Vagina (tissue), 2 donors: ENCODE data around the gene ELAVL2. TPM values are rescaled to one million over a fixed set of nuclear protein-coding genes. Genes with fewer than 3 reads are reported as not detected.

Experiments
- DNase-seq, 2 donors: peaks; one replicate each; pipeline ENCODE4 v3.0.0-alpha.2; 2017; ENCODE audit errors: extremely low spot score in 2 of 2
- H3K27ac ChIP-seq: fragments of 200-600 bp; sonication (generic); one replicate; pipeline ENCODE4 v1.5.1; 2019
- H3K27me3 ChIP-seq: fragments of 200-600 bp; sonication (generic); one replicate; pipeline ENCODE4 v1.5.1; 2019
- H3K36me3 ChIP-seq, 2 donors: fragments of 200-600 bp; sonication (generic); one replicate each; pipeline ENCODE4 v1.5.1; 2017 to 2019
- H3K4me1 ChIP-seq: fragments of 200-600 bp; sonication (generic); one replicate; pipeline ENCODE4 v1.5.1; 2019
- H3K4me3 ChIP-seq, 2 donors: fragments of 200-600 bp; sonication (generic); 1 replicate in 1 of 2; 2 replicates in 1 of 2; pipeline ENCODE4 v1.5.1; 2016 to 2019
- H3K9me3 ChIP-seq: fragments of 200-600 bp; sonication (generic); one replicate; pipeline ENCODE4 v1.5.1; 2019
- POLR2A ChIP-seq, 2 donors: fragments of 450-650 bp; IDR thresholded peaks; one replicate each; pipeline ENCODE4 v1.6.1; 2017; ENCODE audit warnings: antibody characterized with exemption in 2 of 2, mild to moderate bottlenecking in 2 of 2, moderate library complexity in 2 of 2
- POLR2AphosphoS5 ChIP-seq, 2 donors: sonication (generic); formaldehyde crosslinking; IDR thresholded peaks; one replicate each; pipeline ENCODE4 v1.9.0; 2017; ENCODE audit warnings: antibody characterized with exemption in 2 of 2, mild to moderate bottlenecking in 2 of 2, low read depth in 1 of 2; ENCODE audit not compliant: insufficient read depth in 1 of 2
- intact Hi-C: fragments of 100-400 bp; cut with DNase I; formaldehyde crosslinking; loops from one replicate; pipeline ENCODE4 v1.15.1; 2023
- total RNA-seq: library from RNA; depleted of rRNA; stranded (reverse); fragments of >200 nt; gene quantifications from one replicate; pipeline ENCODE4 v1.2.3, GENCODE V29; 2016
- TF ChIP-seq, protein P1 (sequence below), 3 experiments: fragments of 450-650 bp in 2 of 3; fragments of 200-600 bp in 1 of 3; sonication (generic) in 1 of 3; IDR thresholded peaks; one replicate each; pipeline ENCODE4 v1.5.1; 2017 to 2019; ENCODE audit warnings: antibody characterized with exemption in 3 of 3, mild to moderate bottlenecking in 2 of 3, moderate library complexity in 2 of 3

Gene ELAVL2
- total RNA-seq, 1 donor from 2014 or later = 2.2 TPM

DNA sequence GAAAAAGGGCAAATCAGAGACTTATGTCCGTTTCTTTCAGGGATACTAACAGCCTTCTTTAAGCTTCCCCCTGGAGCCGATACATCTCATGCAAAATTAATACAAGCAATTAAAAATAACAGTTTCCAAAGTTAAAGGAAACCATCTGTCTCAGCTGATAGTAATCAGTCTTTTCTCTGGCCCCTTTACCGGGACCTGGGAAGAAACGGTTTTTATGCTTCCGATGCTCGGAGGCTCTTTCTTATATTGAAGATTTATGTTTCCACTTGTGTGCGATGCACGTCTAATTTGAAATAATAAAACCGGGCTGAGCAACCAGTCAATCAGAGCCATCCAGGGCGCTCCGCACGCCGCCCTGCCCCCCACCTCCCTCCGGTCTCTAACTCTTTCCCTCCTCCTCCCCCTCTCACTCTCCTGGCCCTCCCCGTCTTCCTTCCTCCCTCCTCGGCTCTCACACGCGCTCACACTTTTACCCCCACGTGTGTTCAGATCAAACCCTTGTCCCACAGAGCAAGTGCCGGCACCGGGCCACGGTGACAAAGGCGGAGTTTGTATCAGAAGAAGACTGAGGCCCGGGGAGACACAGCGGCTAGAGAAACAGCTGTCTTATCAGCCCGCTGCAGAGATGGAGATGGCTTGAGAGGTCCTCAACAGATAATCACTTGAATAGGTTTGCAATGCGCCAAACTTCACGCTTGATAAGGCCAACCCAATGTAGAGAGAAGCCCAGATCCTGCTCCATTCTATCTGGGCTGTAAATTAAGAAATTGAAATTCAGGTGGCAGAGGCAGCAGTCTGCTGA lies 5.1 kb upstream of the ELAVL2 start:
- Histone ChIP-seq H3K27ac (no peak overlapping the region), H3K27me3 (no peaks in the 10 kb centered on the region), H3K36me3 (no peaks in the 10 kb centered on the region), H3K4me3 (no peak overlapping the region), H3K4me1 (no peaks in the 10 kb centered on the region), H3K9me3 (no peaks in the 10 kb centered on the region)
- TF ChIP-seq, protein P1, sequence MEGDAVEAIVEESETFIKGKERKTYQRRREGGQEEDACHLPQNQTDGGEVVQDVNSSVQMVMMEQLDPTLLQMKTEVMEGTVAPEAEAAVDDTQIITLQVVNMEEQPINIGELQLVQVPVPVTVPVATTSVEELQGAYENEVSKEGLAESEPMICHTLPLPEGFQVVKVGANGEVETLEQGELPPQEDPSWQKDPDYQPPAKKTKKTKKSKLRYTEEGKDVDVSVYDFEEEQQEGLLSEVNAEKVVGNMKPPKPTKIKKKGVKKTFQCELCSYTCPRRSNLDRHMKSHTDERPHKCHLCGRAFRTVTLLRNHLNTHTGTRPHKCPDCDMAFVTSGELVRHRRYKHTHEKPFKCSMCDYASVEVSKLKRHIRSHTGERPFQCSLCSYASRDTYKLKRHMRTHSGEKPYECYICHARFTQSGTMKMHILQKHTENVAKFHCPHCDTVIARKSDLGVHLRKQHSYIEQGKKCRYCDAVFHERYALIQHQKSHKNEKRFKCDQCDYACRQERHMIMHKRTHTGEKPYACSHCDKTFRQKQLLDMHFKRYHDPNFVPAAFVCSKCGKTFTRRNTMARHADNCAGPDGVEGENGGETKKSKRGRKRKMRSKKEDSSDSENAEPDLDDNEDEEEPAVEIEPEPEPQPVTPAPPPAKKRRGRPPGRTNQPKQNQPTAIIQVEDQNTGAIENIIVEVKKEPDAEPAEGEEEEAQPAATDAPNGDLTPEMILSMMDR (IDR thresholded peaks at IDR 0.05) = no peak
- TF ChIP-seq POLR2AphosphoS5 (IDR thresholded peaks at IDR 0.05; ENCODE audit: insufficient read depth in 1 of 2, low read depth in 1 of 2) (no peak), POLR2A (IDR thresholded peaks at IDR 0.05) (no peak)
- intact Hi-C loops = no loop called here
- DNase-seq = no peak

DNA sequence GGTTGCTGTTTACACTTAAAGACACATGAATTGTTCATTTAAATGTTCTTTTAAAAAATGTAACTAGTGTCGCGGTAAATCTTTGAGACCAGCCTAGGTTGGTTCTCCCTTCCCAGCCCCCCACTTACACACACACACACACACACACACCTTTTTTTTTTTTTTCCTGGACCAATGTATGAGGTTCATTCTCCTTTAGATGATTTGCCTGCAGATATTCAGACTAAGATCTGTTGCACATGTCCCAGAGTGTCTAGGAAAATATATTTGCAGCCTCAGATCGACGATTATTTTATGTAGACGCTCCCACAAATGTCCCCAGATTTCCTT lies 4.4 kb upstream of the ELAVL2 start:
- H3K36me3 ChIP-seq = no peaks in the 10 kb centered on the region
- intact Hi-C loops = no loop called here
- no peak overlapping the region for H3K4me3 ChIP-seq
- TF ChIP-seq POLR2AphosphoS5 (IDR thresholded peaks at IDR 0.05; ENCODE audit: insufficient read depth in 1 of 2, low read depth in 1 of 2) (no peak), POLR2A (IDR thresholded peaks at IDR 0.05) (no peak)
- TF ChIP-seq, protein P1 (IDR thresholded peaks at IDR 0.05) = no peak
- no peak overlapping the region for H3K27ac ChIP-seq
- H3K27me3 ChIP-seq = no peaks in the 10 kb centered on the region
- H3K9me3 ChIP-seq = no peaks in the 10 kb centered on the region
- DNase-seq = no peak
- H3K4me1 ChIP-seq = no peaks in the 10 kb centered on the region

DNA sequence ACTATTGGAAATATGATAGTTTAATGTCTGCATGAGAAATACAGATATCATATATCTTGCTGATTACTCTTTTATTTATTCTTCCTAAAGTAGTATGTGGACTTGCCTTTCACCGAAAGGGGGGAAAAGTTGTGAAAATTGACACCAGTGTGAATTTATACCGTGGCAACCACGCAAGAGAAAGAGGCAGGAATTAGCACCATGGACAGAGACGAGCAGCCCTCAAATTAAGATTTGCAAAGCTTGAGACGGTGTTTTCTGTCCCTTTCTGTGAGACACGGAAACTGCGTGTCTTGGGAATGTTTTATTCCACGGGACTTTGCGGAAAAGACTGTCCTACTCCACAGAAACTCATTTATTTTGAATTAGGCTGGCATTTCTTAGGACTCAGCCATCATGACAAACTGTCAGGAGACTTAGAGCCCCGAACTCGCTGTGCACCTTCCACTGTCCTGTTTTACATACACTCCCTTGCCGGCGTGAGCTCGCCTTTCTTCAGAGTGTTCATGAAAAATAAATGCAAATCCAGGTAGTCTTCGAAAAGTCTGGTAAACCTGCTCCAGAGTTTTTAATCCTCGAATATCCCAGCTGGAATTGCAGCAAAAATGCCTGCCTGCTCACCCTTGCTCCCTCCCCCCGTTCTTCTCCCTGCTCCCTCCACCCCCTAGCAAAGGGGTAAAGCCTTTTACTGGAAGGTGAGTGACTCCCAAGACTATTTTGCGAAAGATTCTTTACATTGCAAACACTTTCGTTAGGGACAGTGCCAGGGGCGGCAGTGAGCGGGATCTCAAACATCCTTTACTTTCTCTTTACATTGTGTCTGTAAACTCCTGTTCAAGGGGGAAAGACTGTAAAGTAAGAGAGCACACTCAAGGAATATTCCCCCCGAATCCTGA lies 3.8 kb upstream of the ELAVL2 start:
- intact Hi-C loops = loop anchor here (5.0 kb wide), 1 partner anchor 513 kb away; no protein-coding TSS in a partner anchor
- Histone ChIP-seq H3K4me1 (peaks cover 5% of the 10 kb centered on the region), H3K27me3 (no peaks in the 10 kb centered on the region), H3K4me3 (no peak overlapping the region), H3K9me3 (no peaks in the 10 kb centered on the region), H3K27ac (no peak overlapping the region), H3K36me3 (no peaks in the 10 kb centered on the region)
- TF ChIP-seq POLR2A (IDR thresholded peaks at IDR 0.05) (no peak), POLR2AphosphoS5 (IDR thresholded peaks at IDR 0.05; ENCODE audit: insufficient read depth in 1 of 2, low read depth in 1 of 2) (no peak)
- DNase-seq = no peak

DNA sequence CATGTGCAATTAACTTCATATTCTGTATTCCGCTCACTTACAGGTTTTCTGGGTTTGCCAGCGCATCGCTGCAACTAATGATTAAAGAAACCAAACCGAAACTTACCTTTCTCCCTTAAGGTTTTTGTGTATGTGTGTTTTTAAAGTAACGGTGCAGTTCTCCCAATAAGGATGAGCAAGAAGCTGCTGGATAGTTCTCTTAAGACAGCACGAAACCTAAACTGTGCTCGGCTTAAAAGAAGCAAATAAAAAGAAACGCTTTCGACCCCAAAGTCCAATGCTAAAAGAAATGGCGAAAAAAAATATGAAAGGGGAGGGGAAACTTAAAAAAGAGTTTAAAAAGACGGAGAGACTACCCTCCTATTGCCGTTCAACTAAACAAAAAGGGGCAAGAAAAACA lies 340 bp downstream of the ELAVL2 start:
- Histone ChIP-seq H3K36me3 (no peaks in the 10 kb centered on the region), H3K4me1 (peaks cover 27% of the 10 kb centered on the region), H3K4me3 (peak overlapping the region; percentile 28 to 36), H3K9me3 (no peaks in the 10 kb centered on the region), H3K27me3 (peaks cover 13% of the 10 kb centered on the region), H3K27ac (no peak overlapping the region)
- DNase-seq = no peak
- intact Hi-C loops = loop anchor here (5.0 kb wide), 1 partner anchor 508 kb away; no protein-coding TSS in a partner anchor
- TF ChIP-seq POLR2A (IDR thresholded peaks at IDR 0.05) = no peak
- TF ChIP-seq POLR2AphosphoS5 (IDR thresholded peaks at IDR 0.05; ENCODE audit: insufficient read depth in 1 of 2, low read depth in 1 of 2) = no peak
- TF ChIP-seq, protein P1 (IDR thresholded peaks at IDR 0.05) = no peak

DNA sequence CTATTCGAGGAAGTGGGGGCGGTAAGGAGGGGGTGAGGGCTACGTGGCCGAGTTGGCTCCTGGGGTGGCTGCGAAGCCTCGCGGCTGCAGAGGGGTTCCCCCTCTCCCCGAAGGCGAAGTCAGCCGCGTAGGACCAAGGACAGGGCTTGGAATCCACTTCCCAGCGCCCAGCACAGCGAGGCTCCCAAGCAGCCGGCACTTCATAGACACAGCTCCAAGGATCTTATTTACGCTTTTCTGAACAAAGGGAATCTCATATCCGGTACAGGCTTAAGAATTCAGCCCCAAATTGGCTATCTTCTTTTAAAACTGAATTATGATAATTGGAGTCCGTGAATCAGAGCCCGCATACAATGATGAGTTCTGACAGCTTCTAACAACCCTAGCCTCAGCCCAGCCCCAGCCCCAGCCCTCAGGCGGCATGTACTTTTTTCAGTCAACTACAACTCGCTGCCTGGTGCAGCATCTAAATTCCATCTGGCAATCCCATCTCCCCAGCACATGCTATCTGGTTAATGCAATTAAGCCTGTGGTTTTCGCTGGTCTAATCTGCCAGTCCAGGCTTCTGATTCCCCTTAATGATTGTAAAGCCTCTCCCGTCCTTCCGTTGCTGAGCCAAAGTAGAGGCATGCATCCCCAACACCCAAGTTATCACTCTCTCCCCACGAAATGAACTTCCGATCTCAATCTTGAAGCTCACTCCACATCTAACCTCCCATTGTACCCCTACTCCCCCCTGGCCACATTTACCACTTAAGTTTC lies 1.0 kb downstream of the ELAVL2 start:
- Histone ChIP-seq H3K9me3 (no peaks in the 10 kb centered on the region), H3K4me1 (peaks cover 30% of the 10 kb centered on the region), H3K36me3 (no peaks in the 10 kb centered on the region), H3K4me3 (peak overlapping the region; percentile 28 to 36), H3K27ac (no peak overlapping the region), H3K27me3 (peaks cover 13% of the 10 kb centered on the region)
- DNase-seq = no peak
- no peak for TF ChIP-seq POLR2A (IDR thresholded peaks at IDR 0.05)
- intact Hi-C loops = loop anchor here (5.0 kb wide), 1 partner anchor 508 kb away; no protein-coding TSS in a partner anchor
